ENCODE results near the gene ROR2.

ROR2 gene

GRCh38 chr9:91948597-91949391 is 1.2 kb downstream of the ROR2 start:
- peak in 1 of 2 donors; percentile 23 for DNase-seq

GRCh38 chr9:91948101-91948596 is 1.9 kb downstream of the ROR2 start:
- no peak for DNase-seq

- no peak for DNase-seq
Measured at GRCh38 chr9:91946653-91947488, 3.2 kb downstream of the ROR2 start.

- DNase-seq, result no peak
Measured at GRCh38 chr9:91946196-91946595, 3.8 kb downstream of the ROR2 start.

GRCh38 chr9:91945277-91946085 is 4.5 kb downstream of the ROR2 start:
- DNase-seq, result no peak

GRCh38 chr9:91944711-91945110 is 5.3 kb downstream of the ROR2 start:
- DNase-seq, result no peak

GRCh38 chr9:91943478-91944470 is 6.3 kb downstream of the ROR2 start:
- no peak for DNase-seq

- no peak for DNase-seq
Measured at GRCh38 chr9:91942201-91942600, 7.8 kb downstream of the ROR2 start.

- no peak for DNase-seq
Measured at GRCh38 chr9:91939978-91940377, 10.1 kb downstream of the ROR2 start.

- no peak for DNase-seq
Measured at GRCh38 chr9:91937727-91938126, 12.3 kb downstream of the ROR2 start.

GRCh38 chr9:91937056-91937455 is 13.0 kb downstream of the ROR2 start:
- DNase-seq, result no peak

GRCh38 chr9:91935805-91936514 is 14.1 kb downstream of the ROR2 start:
- DNase-seq, result no peak

- DNase-seq, result no peak
Measured at GRCh38 chr9:91935066-91935749, 14.8 kb downstream of the ROR2 start.

GRCh38 chr9:91934654-91935053 is 15.4 kb downstream of the ROR2 start:
- DNase-seq, result no peak

- DNase-seq, result no peak
Measured at GRCh38 chr9:91933556-91934352, 16.3 kb downstream of the ROR2 start.

GRCh38 chr9:91930475-91930874 is 19.6 kb downstream of the ROR2 start:
- DNase-seq, result no peak

GRCh38 chr9:91929331-91929730 is 20.7 kb downstream of the ROR2 start:
- DNase-seq, result no peak

GRCh38 chr9:91927922-91928510 is 22.0 kb downstream of the ROR2 start:
- no peak for DNase-seq

GRCh38 chr9:91924090-91924489 is 25.9 kb downstream of the ROR2 start:
- DNase-seq, result no peak

Data from stimulated activated CD4-positive, alpha-beta T cell treated with anti-CD3 and anti-CD28 coated beads, Interleukin-2, amount 100 ng/mL, for 48 hours (primary cell).